Tibial artery (tissue), 4 donors: ENCODE data around the gene PLS1.

ENCODE experiments used
- DNase-seq, 2 donors: peaks; one replicate each; pipeline ENCODE4 v3.0.0-alpha.2; 2019
- H3K27ac ChIP-seq, 2 donors: fragments of 200-600 bp; sonication (generic) in 1 of 2; 1 replicate in 1 of 2; 2 replicates in 1 of 2; pipeline ENCODE4 v1.5.1; 2018 to 2019; ENCODE audit warnings: mild to moderate bottlenecking in 1 of 2
- H3K27me3 ChIP-seq, 2 donors: fragments of 200-600 bp; sonication (generic) in 1 of 2; one replicate each; pipeline versions ENCODE4 v1.5.1 to v1.6.0; 2016 to 2019
- H3K36me3 ChIP-seq, 3 donors: fragments of 200-600 bp; sonication (generic) in 2 of 3; one replicate each; pipeline ENCODE4 v1.5.1; 2016 to 2019; ENCODE audit warnings: mild to moderate bottlenecking in 2 of 3
- H3K4me1 ChIP-seq, 4 donors: fragments of 200-600 bp; sonication (generic) in 2 of 4; 1 replicate in 3 of 4; 2 replicates in 1 of 4; pipeline ENCODE4 v1.5.1; 2016 to 2019
- H3K4me3 ChIP-seq, 2 donors: fragments of 200-600 bp; sonication (generic) in 1 of 2; 1 replicate in 1 of 2; 2 replicates in 1 of 2; pipeline ENCODE4 v1.5.1; 2018 to 2019; ENCODE audit warnings: mild to moderate bottlenecking in 2 of 2
- H3K9me3 ChIP-seq, 3 donors: fragments of 200-600 bp; sonication (generic) in 1 of 3; one replicate each; pipeline ENCODE4 v1.5.1; 2016 to 2019
- intact Hi-C: fragments of 100-400 bp; cut with DNase I; formaldehyde crosslinking; loops from one replicate; pipeline ENCODE4 v1.15.0; 2023; ENCODE audit warnings: low total_unique reads
- TF ChIP-seq, protein P1 (sequence below), 2 experiments: fragments of 200-600 bp in 1 of 2; fragments of 450-650 bp in 1 of 2; IDR thresholded peaks; one replicate each; pipeline ENCODE4 v1.5.1; 2017 to 2019; ENCODE audit warnings: antibody characterized with exemption in 2 of 2, mild to moderate bottlenecking in 1 of 2, moderate library complexity in 1 of 2

PLS1 gene

DNA sequence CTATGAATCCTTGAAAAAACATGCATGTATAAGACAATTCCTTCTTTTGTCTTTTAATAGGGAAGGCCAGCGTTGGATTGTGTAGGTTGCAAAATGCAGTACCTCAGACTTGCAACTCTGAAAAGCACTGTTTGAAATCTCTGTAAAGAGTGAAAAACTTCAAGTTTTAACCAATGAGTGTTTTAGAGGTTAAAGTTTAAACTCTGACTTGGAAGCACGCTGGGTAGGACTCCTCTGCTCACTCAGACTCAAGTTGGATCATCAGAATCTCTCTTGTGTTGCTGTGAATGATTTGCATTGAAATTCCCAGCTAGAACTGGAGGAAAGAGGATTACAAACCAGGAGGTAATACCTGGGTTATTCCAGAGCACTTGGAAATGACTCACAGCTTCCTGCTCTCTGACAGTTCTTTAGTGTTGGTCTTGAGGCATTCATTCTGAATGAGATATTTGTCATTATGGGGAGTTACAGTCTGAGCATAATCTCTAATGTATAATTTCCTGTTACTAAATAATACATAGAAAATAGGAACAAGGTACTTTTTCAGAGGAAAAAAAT, 49.1 kb downstream of the PLS1 start:
- Histone ChIP-seq H3K9me3 (no peaks in the 10 kb centered on the region), H3K36me3 (no peaks in the 10 kb centered on the region), H3K4me1 (no peaks in the 10 kb centered on the region), H3K4me3 (no peak overlapping the region), H3K27ac (no peak overlapping the region), H3K27me3 (no peaks in the 10 kb centered on the region)
- TF ChIP-seq, protein P1, sequence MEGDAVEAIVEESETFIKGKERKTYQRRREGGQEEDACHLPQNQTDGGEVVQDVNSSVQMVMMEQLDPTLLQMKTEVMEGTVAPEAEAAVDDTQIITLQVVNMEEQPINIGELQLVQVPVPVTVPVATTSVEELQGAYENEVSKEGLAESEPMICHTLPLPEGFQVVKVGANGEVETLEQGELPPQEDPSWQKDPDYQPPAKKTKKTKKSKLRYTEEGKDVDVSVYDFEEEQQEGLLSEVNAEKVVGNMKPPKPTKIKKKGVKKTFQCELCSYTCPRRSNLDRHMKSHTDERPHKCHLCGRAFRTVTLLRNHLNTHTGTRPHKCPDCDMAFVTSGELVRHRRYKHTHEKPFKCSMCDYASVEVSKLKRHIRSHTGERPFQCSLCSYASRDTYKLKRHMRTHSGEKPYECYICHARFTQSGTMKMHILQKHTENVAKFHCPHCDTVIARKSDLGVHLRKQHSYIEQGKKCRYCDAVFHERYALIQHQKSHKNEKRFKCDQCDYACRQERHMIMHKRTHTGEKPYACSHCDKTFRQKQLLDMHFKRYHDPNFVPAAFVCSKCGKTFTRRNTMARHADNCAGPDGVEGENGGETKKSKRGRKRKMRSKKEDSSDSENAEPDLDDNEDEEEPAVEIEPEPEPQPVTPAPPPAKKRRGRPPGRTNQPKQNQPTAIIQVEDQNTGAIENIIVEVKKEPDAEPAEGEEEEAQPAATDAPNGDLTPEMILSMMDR (IDR thresholded peaks at IDR 0.05) = no peak
- DNase-seq = no peak
- intact Hi-C loops = no loop called here

DNA sequence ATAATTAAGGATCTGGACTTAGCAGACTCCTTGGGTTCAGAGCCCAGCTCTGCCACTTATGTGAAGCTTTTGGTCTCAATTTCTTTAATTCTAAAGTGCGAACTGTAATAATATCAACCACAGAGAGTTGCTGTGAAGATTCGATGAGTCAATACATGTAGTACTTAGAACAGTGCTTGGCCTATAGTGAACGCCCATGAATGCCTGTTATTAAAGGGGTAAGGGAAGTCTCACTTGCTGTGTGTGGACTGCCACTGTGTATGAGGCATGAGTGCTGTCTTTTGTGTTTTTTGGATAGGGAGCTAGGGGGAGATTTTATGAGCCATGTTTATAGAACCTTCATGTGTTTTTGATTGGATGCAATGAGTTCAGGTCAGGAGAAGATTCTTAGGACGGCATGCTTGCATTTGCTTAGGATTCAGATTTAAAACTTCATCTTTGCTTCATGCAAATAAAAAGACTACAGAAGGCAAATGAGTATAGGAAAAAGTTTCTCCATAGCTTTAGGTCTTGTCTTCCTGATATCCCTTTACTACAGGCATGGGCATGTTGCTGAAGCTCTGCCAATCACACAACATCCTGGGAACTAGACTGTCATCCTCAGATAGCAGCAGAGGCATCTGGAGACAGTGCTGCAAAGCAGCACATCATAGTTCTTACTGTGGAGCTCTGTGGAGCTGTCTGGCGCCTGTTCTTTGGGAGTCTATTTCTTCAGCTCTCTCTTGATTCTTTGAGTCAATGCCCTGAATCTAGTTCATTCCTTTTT, 50.0 kb downstream of the PLS1 start:
- no peaks in the 10 kb centered on the region for H3K36me3 ChIP-seq
- H3K4me1 ChIP-seq = no peaks in the 10 kb centered on the region
- H3K4me3 ChIP-seq = no peak overlapping the region
- DNase-seq = no peak
- no peaks in the 10 kb centered on the region for H3K9me3 ChIP-seq
- intact Hi-C loops = no loop called here
- H3K27me3 ChIP-seq = no peaks in the 10 kb centered on the region
- H3K27ac ChIP-seq = no peak overlapping the region
- TF ChIP-seq, protein P1 (IDR thresholded peaks at IDR 0.05) = no peak

DNA sequence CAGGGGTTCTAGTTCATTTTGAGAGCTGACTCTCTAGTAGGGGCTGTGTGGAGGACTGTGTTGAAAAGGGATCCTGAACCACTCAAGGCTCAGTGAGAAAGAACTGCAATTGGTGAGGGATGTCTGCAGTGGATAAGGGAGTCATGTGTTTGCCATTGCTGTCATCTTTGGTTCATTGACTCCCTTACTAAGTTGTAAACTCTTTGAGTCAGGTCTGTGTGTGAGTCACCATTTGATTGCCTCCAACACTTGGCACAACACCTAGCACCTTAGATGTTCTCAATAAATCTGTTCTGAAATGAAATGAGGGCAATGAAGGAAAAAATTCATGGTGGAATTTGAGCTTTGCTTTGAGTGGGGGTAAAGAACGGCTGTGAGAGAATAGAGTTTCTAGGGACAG, 51.7 kb downstream of the PLS1 start:
- H3K27me3 ChIP-seq = no peaks in the 10 kb centered on the region
- H3K36me3 ChIP-seq = no peaks in the 10 kb centered on the region
- H3K4me3 ChIP-seq = no peak overlapping the region
- no peak overlapping the region for H3K27ac ChIP-seq
- no peaks in the 10 kb centered on the region for H3K4me1 ChIP-seq
- intact Hi-C loops = no loop called here
- TF ChIP-seq, protein P1 (IDR thresholded peaks at IDR 0.05) = no peak
- no peak for DNase-seq
- H3K9me3 ChIP-seq = no peaks in the 10 kb centered on the region

DNA sequence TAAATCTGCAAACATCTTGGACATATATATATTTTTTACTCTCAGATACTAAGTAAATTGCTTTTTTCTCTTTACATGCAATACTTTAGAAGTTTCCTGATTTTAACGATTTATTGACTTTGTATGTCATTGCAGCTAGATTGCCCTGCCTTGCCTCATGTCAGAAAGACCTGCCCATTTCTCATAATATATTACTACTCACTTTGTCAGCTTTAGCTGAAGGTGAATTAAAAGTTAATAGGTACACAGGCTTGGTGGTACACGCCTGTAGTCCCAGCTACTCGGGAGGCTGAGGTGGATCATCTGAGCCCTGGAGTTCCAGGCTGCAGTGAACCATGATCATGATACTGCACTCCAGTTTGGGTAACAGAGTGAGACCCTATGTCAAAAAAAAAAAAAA, 52.8 kb downstream of the PLS1 start:
- no peak for DNase-seq
- Histone ChIP-seq H3K9me3 (no peaks in the 10 kb centered on the region), H3K27ac (no peak overlapping the region), H3K4me3 (no peak overlapping the region), H3K36me3 (no peaks in the 10 kb centered on the region), H3K4me1 (no peaks in the 10 kb centered on the region), H3K27me3 (no peaks in the 10 kb centered on the region)
- intact Hi-C loops = no loop called here
- TF ChIP-seq, protein P1 (IDR thresholded peaks at IDR 0.05) = no peak

DNA sequence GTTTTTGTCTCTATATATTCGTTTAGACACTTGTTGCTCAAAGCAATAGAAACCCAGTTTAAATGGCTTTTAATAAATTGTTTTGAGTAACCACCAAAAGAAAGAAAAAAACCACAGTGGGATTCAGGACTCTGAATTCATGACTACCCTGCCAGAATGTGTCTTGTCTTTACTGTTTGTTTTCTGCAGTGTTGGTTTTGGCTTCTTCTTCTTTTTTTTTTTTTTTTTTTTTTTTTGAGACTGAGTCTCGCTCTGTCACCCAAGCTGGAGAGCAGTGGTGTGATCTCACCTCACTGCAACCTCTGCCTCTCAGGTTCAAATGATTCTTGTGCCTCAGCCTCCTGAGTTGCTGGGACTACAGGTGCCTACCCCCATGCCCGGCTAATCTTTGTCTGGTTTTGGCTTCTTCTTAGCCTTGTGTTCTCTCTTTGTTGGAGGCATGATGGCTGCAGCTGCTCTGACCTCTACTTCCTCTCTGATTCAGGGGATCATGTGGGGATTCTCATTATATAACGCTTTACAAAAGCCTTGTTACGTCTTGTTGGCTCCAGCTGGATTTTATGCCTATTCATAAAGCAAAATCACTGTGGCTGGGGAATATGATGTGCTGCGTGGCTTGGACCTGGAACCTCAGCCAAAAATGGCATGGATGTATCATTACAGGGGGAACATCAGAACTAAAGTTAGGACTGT, 54.0 kb downstream of the PLS1 start:
- no peaks in the 10 kb centered on the region for H3K9me3 ChIP-seq
- H3K36me3 ChIP-seq = no peaks in the 10 kb centered on the region
- TF ChIP-seq, protein P1 (IDR thresholded peaks at IDR 0.05) = no peak
- no peaks in the 10 kb centered on the region for H3K27me3 ChIP-seq
- intact Hi-C loops = no loop called here
- no peaks in the 10 kb centered on the region for H3K4me1 ChIP-seq
- no peak for DNase-seq
- no peak overlapping the region for H3K4me3 ChIP-seq
- H3K27ac ChIP-seq = no peak overlapping the region
